Neuronal stem cell (in vitro differentiated cells): ENCODE data around the gene MYPN.

Experiments used
- DNase-seq: peaks from one replicate; pipeline ENCODE4 v3.0.0-alpha.2; 2013; ENCODE audit warnings: low spot score
- H2AFZ ChIP-seq: one replicate; pipeline ENCODE4 v1.6.1; 2013; ENCODE audit warnings: mild to moderate bottlenecking, low read length, inconsistent platforms
- H2AK5ac ChIP-seq: 2 replicates; pipeline ENCODE4 v1.6.1; 2013; ENCODE audit warnings: low read depth, mild to moderate bottlenecking, inconsistent platforms, low read length, moderate library complexity, mixed read lengths
- H2BK120ac ChIP-seq: 2 replicates; pipeline ENCODE4 v1.6.1; 2013; ENCODE audit warnings: low read depth, mild to moderate bottlenecking, inconsistent platforms, low read length, moderate library complexity, mixed read lengths
- H2BK12ac ChIP-seq: one replicate; pipeline ENCODE4 v1.6.1; 2013; ENCODE audit warnings: low read length, inconsistent platforms
- H2BK15ac ChIP-seq: 2 replicates; pipeline ENCODE4 v1.6.1; 2013; ENCODE audit warnings: mild to moderate bottlenecking, low read length, inconsistent platforms, mixed read lengths
- H2BK5ac ChIP-seq: one replicate; pipeline ENCODE4 v1.6.1; 2013; ENCODE audit warnings: inconsistent platforms, mild to moderate bottlenecking, low read length, moderate library complexity
- H3K14ac ChIP-seq: one replicate; pipeline ENCODE4 v1.6.1; 2013; ENCODE audit warnings: low read length, inconsistent platforms
- H3K18ac ChIP-seq: 2 replicates; pipeline ENCODE4 v1.6.1; 2013; ENCODE audit warnings: low read length, inconsistent platforms
- H3K23ac ChIP-seq: 2 replicates; pipeline ENCODE4 v1.6.1; 2013; ENCODE audit warnings: low read depth, mild to moderate bottlenecking, mixed read lengths, low read length, inconsistent platforms; ENCODE audit not compliant: poor library complexity
- H3K27ac ChIP-seq: replicated peaks from 3 replicates; pipeline ENCODE4 v1.5.1; 2013; ENCODE audit warnings: low read length, inconsistent platforms
- H3K27me3 ChIP-seq, 3 experiments: 2 replicates each; pipeline ENCODE4 v1.6.1; 2013; ENCODE audit warnings: low read length in 3 of 3, mild to moderate bottlenecking in 2 of 3, inconsistent platforms in 1 of 3, low read depth in 1 of 3, mixed read lengths in 1 of 3, moderate library complexity in 1 of 3; ENCODE audit not compliant: control insufficient read depth in 3 of 3, insufficient read depth in 3 of 3
- H3K36me3 ChIP-seq, 2 donors: replicated peaks in 1 of 2; 2 replicates each; pipeline ENCODE4 v1.6.1; 2013; ENCODE audit warnings: low read length in 2 of 2; ENCODE audit not compliant: control insufficient read depth in 2 of 2, insufficient read depth in 2 of 2
- H3K4ac ChIP-seq: 2 replicates; pipeline ENCODE4 v1.6.1; 2013; ENCODE audit warnings: inconsistent platforms, mild to moderate bottlenecking, low read length, moderate library complexity
- H3K4me1 ChIP-seq, 2 donors: 1 replicate in 1 of 2; 2 replicates in 1 of 2; pipeline ENCODE4 v1.6.1; 2013; ENCODE audit warnings: low read length in 2 of 2, low read depth in 1 of 2; ENCODE audit not compliant: control insufficient read depth in 2 of 2, insufficient read depth in 1 of 2
- H3K4me2 ChIP-seq: one replicate; pipeline ENCODE4 v1.6.1; 2013; ENCODE audit warnings: mild to moderate bottlenecking, low read length, inconsistent platforms; ENCODE audit not compliant: insufficient read depth, poor library complexity, severe bottlenecking
- H3K4me3 ChIP-seq, 2 donors: 2 replicates each; pipeline ENCODE4 v1.5.1; 2013; ENCODE audit warnings: low read length in 2 of 2, mild to moderate bottlenecking in 2 of 2, inconsistent platforms in 1 of 2, moderate library complexity in 1 of 2
- H3K79me1 ChIP-seq: one replicate; pipeline ENCODE4 v1.6.1; 2013; ENCODE audit warnings: low read depth, mild to moderate bottlenecking, inconsistent platforms, low read length, moderate library complexity
- H3K9ac ChIP-seq: one replicate; pipeline ENCODE4 v1.6.1; 2013; ENCODE audit warnings: mild to moderate bottlenecking, low read depth, low read length, inconsistent platforms; ENCODE audit not compliant: poor library complexity
- H3K9me3 ChIP-seq, 2 donors: replicated peaks in 1 of 2; 2 replicates each; pipeline versions ENCODE3 to v1.6.1; 2013; ENCODE audit warnings: low read length in 2 of 2, mild to moderate bottlenecking in 2 of 2, inconsistent platforms in 1 of 2, low read depth in 1 of 2, mixed read lengths in 1 of 2, moderate library complexity in 1 of 2; ENCODE audit not compliant: control insufficient read depth in 2 of 2, insufficient read depth in 1 of 2
- H4K8ac ChIP-seq: one replicate; pipeline ENCODE4 v1.6.1; 2013; ENCODE audit warnings: low read depth, mild to moderate bottlenecking, inconsistent platforms, low read length, moderate library complexity
- H4K91ac ChIP-seq: one replicate; pipeline ENCODE4 v1.6.1; 2013; ENCODE audit warnings: low read length, low read depth, mild to moderate bottlenecking, inconsistent platforms; ENCODE audit not compliant: poor library complexity
- WGBS, 2 donors: extraction: QIAGEN DNeasy Blood & Tissue Kit; methylation state at CpG; one replicate each; pipeline ENCODE4 v1.1.7; 2013; ENCODE audit warnings: missing lambda C conversion rate in 2 of 2, mixed read lengths in 1 of 2; ENCODE audit not compliant: insufficient read length in 2 of 2, insufficient replicate concordance in 1 of 2; ENCODE audit errors: extremely low coverage in 2 of 2; 5-methylcytosine and 5-hydroxymethylcytosine counted together

The MYPN gene

DNA sequence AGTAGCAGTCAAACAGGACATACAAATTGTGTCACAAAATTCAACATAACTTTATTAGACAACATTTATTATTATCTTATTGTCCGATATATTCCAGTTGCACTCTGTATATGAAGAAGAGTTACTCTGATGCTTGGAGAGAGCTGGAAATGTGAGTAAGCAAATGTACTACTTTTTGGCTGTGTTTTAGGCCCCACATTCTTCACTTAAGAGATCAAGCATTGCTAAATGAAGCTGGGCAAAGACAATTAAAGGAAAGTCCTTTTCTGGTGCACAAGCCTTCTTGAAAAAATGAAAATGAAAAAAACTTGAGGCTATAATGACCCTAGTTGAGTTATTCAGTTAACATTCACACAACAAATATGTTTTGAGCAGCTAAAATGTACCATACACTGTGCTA is 26.1 kb downstream of the MYPN start:
- Histone ChIP-seq H3K27me3 (peaks cover 0 to 3% (median 0%) of the 10 kb centered on the region in 3 experiments), H3K4me1 (peaks cover 2 to 4% of the 10 kb centered on the region in 2 donors), H2BK15ac (no peak overlapping the region), H2BK5ac (no peak overlapping the region), H3K27ac (no peak overlapping the region), H2BK12ac (no peak overlapping the region), H3K18ac (no peak overlapping the region), H3K23ac (no peak overlapping the region), H3K14ac (no peak overlapping the region), H3K36me3 (no peaks in the 10 kb centered on the region), H3K9me3 (peaks cover 0 to 2% of the 10 kb centered on the region in 2 donors), H2AK5ac (no peak overlapping the region), H3K9ac (no peak overlapping the region), H3K79me1 (no peaks in the 10 kb centered on the region), H3K4me2 (no peak overlapping the region), H4K8ac (no peak overlapping the region), H2AFZ (no peak overlapping the region), H4K91ac (no peak overlapping the region), H2BK120ac (no peak overlapping the region), H3K4me3 (no peak overlapping the region), H3K4ac (no peak overlapping the region)
- no CpG with 5 or more reads among the region's 1 CpG for WGBS, 2 donors
- DNase-seq: no peak

DNA sequence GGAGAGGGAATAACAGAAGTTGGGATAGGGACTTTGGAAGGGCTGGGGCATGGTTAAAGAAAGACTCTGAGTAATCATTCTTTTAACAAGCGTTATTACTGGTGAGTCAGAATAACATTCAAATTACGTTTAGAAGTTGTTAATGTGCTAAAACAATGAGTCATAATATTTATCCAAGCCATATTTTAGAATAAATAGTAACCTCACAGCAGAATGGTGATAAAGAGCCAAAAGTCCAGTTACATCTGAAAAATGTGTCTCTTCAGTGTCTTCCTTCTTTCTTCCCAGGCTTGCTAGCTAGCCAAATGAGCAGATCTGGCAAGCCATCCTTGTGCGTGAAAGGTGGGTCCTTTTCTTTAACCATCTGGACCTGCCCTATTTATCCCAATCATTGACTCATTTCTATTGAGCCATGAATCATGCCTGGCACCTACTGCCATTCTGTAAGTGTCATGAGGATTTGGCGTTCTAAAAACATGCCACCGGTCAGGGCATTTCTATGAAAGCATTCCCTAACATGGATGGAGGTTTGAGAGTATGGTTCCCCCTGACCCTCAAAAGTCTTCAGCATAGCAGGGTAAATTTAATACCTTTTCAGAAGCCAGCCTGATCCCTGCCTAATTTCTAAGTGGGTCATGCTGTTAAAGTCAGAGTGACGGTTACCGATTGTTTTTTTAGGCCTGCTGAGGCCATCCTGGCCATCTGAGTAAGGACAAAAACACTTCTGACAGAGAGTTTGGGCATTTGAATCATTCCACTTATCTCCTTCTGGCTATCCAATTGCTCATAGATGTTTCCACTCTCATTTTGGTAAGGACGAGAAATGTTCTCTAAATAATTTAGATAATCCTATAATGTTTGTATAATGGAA is 26.9 kb downstream of the MYPN start:
- H3K4me3 ChIP-seq: no peak overlapping the region
- no peak overlapping the region for H2AFZ ChIP-seq
- no peaks in the 10 kb centered on the region for H3K36me3 ChIP-seq
- no peak overlapping the region for H2BK12ac ChIP-seq
- H2AK5ac ChIP-seq: no peak overlapping the region
- peaks cover 0 to 2% of the 10 kb centered on the region in 2 donors for H3K9me3 ChIP-seq
- no peak overlapping the region for H3K27ac ChIP-seq
- peaks cover 0 to 3% (median 0%) of the 10 kb centered on the region in 3 experiments for H3K27me3 ChIP-seq
- H3K4ac ChIP-seq: no peak overlapping the region
- H4K8ac ChIP-seq: no peak overlapping the region
- WGBS, 2 donors: no CpG with 5 or more reads among the region's 8 CpGs
- DNase-seq: no peak
- H3K23ac ChIP-seq: no peak overlapping the region
- H2BK5ac ChIP-seq: no peak overlapping the region
- H3K18ac ChIP-seq: no peak overlapping the region
- H2BK120ac ChIP-seq: no peak overlapping the region
- H3K9ac ChIP-seq: no peak overlapping the region
- no peak overlapping the region for H3K4me2 ChIP-seq
- H3K79me1 ChIP-seq: no peaks in the 10 kb centered on the region
- no peak overlapping the region for H4K91ac ChIP-seq
- H3K14ac ChIP-seq: no peak overlapping the region
- H3K4me1 ChIP-seq: peaks cover 2 to 4% of the 10 kb centered on the region in 2 donors
- H2BK15ac ChIP-seq: no peak overlapping the region

DNA sequence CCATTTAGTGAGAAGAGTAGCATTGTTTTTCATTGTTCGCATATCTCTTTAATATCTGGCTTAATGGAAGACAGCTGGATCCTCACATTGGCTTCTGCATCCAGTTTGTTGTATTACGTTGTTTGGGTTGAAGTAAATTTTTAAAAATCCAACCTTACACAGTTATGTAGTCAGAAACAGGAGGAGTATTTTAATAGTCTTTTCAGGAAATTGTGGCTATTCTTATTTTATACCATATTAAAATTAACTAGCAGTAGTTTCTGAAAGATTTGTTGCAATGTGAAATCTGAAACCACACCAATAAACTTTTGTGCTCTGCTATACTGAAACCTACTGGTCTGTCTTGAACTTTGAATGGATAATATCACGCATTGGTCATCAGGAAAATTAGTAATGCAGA is 27.9 kb downstream of the MYPN start:
- Histone ChIP-seq H3K4me3 (no peak overlapping the region), H2BK15ac (no peak overlapping the region), H3K79me1 (no peaks in the 10 kb centered on the region), H3K18ac (no peak overlapping the region), H4K8ac (no peak overlapping the region), H3K4ac (no peak overlapping the region), H2AK5ac (no peak overlapping the region), H3K9me3 (peaks cover 0 to 2% of the 10 kb centered on the region in 2 donors), H3K23ac (no peak overlapping the region), H2BK5ac (no peak overlapping the region), H2BK120ac (no peak overlapping the region), H2BK12ac (no peak overlapping the region), H3K4me2 (no peak overlapping the region), H3K9ac (no peak overlapping the region), H3K4me1 (peaks cover 2 to 4% of the 10 kb centered on the region in 2 donors), H2AFZ (no peak overlapping the region), H3K36me3 (no peaks in the 10 kb centered on the region), H3K27ac (no peak overlapping the region), H3K27me3 (peaks cover 0 to 3% (median 0%) of the 10 kb centered on the region in 3 experiments), H4K91ac (no peak overlapping the region), H3K14ac (no peak overlapping the region)
- no CpG with 5 or more reads among the region's 3 CpGs for WGBS, 2 donors
- no peak for DNase-seq

DNA sequence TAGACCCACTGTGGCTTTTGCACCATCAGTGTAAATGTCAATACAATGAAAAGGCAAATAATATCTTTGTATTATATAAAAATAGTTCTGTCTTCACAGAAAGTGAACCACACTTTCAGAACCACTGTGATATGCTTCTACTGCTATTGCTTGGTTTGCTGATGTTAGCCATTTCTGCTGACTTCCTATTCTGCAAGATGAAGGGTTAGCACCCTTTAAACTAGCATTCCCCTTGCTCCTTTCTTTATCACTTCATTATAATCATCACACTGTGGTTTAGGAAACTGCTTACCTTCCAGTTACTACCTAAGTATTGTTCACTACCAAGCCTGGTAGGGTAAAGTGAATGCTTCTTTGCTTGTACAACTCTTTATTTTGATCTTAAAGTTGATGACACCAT is 29.2 kb downstream of the MYPN start:
- Histone ChIP-seq H3K4me3 (no peak overlapping the region), H3K23ac (no peak overlapping the region), H3K4ac (no peak overlapping the region), H4K91ac (no peak overlapping the region), H3K4me2 (no peak overlapping the region), H3K27ac (no peak overlapping the region), H3K36me3 (no peaks in the 10 kb centered on the region), H3K18ac (no peak overlapping the region), H4K8ac (no peak overlapping the region), H3K27me3 (peaks cover 0 to 3% (median 0%) of the 10 kb centered on the region in 3 experiments), H2AK5ac (no peak overlapping the region), H3K14ac (no peak overlapping the region), H2BK120ac (no peak overlapping the region), H2BK5ac (no peak overlapping the region), H3K79me1 (no peaks in the 10 kb centered on the region), H3K4me1 (peaks cover 2% of the 10 kb centered on the region in 2 donors), H2BK15ac (no peak overlapping the region), H3K9ac (no peak overlapping the region), H3K9me3 (peaks cover 0 to 2% of the 10 kb centered on the region in 2 donors), H2BK12ac (no peak overlapping the region), H2AFZ (no peak overlapping the region)
- DNase-seq: no peak
